Prostate gland (tissue), 2 donors: Measurements from ENCODE around the gene PRKAG2. TPM values are rescaled to one million over a fixed set of nuclear protein-coding genes. Genes with fewer than 3 reads are reported as not detected.

Experiments used
- DNase-seq: peaks from one replicate; pipeline ENCODE4 v3.0.0-alpha.2; 2019; ENCODE audit warnings: low spot score
- H3K27ac ChIP-seq, 2 donors: fragments of 200-600 bp; sonication (generic); 2 replicates each; pipeline ENCODE4 v1.5.1; 2017 to 2019
- H3K27me3 ChIP-seq: fragments of 200-600 bp; sonication (generic); replicated peaks from 2 replicates; pipeline ENCODE4 v1.5.1; 2019; ENCODE audit not compliant: insufficient read depth
- H3K36me3 ChIP-seq, 2 donors: fragments of 200-600 bp; sonication (generic); 1 replicate in 1 of 2; 2 replicates in 1 of 2; pipeline versions ENCODE4 v1.5.1 to v1.8.1; 2017 to 2019
- H3K4me1 ChIP-seq: fragments of 200-600 bp; sonication (generic); replicated peaks from 2 replicates; pipeline ENCODE4 v1.5.1; 2019
- H3K4me3 ChIP-seq, 2 donors: fragments of 200-600 bp; sonication (generic); 2 replicates each; pipeline ENCODE4 v1.5.1; 2017 to 2019
- H3K9me3 ChIP-seq: fragments of 200-600 bp; sonication (generic); 2 replicates; pipeline ENCODE4 v1.5.1; 2017
- CTCF ChIP-seq, 4 experiments: fragments of 200-600 bp in 2 of 4; fragments of 450-650 bp in 2 of 4; sonication (generic) in 2 of 4; IDR thresholded peaks; 1 replicate in 3 of 4; 2 replicates in 1 of 4; pipeline ENCODE4 v1.5.1; 2016 to 2019; ENCODE audit warnings: antibody characterized with exemption in 4 of 4, mild to moderate bottlenecking in 2 of 4, moderate library complexity in 2 of 4
- POLR2A ChIP-seq: fragments of 450-650 bp; IDR thresholded peaks from one replicate; pipeline ENCODE4 v1.6.1; 2016; ENCODE audit warnings: antibody characterized with exemption, mild to moderate bottlenecking
- POLR2AphosphoS5 ChIP-seq: sonication (generic); formaldehyde crosslinking; IDR thresholded peaks from one replicate; pipeline ENCODE4 v1.6.1; 2017; ENCODE audit warnings: antibody characterized with exemption
- WGBS: methylation state at CpG from one replicate; pipeline ENCODE4 v1.1.5; 2018; 5-methylcytosine and 5-hydroxymethylcytosine counted together
- intact Hi-C: fragments of 100-400 bp; cut with DNase I; formaldehyde crosslinking; loops from one replicate; pipeline ENCODE4 v1.14.2; 2022
- total RNA-seq, 2 donors: library from RNA; depleted of rRNA; stranded (reverse); fragments of >200 nt; gene quantifications; one replicate each; pipeline ENCODE4 v1.1.0, GENCODE V29; 2016

The PRKAG2 gene
- total RNA-seq, 2 donors from 2014 or later, result 31.6 to 38.1 TPM

GRCh38 chr7:151616443-151617213, 260.3 kb downstream of the PRKAG2 start:
- no peaks in the 10 kb centered on the region for H3K36me3 ChIP-seq
- H3K27ac ChIP-seq, result no peak overlapping the region
- WGBS, result 78% methylated on average over 19 of the region's 19 CpGs
- no peak for TF ChIP-seq POLR2AphosphoS5
- TF ChIP-seq CTCF (IDR thresholded peaks at IDR 0.05), result no peak
- no peak for TF ChIP-seq POLR2A
- no peaks in the 10 kb centered on the region for H3K9me3 ChIP-seq
- no peaks in the 10 kb centered on the region for H3K27me3 ChIP-seq
- no peak for DNase-seq
- H3K4me1 ChIP-seq, result no peaks in the 10 kb centered on the region
- intact Hi-C loops, result no loop called here
- H3K4me3 ChIP-seq, result no peak overlapping the region

- Histone ChIP-seq H3K9me3 (no peaks in the 10 kb centered on the region), H3K27ac (no peak overlapping the region), H3K4me3 (no peak overlapping the region), H3K36me3 (no peaks in the 10 kb centered on the region), H3K27me3 (no peaks in the 10 kb centered on the region), H3K4me1 (no peaks in the 10 kb centered on the region)
- DNase-seq, result no peak
- TF ChIP-seq POLR2AphosphoS5 (no peak), CTCF (IDR thresholded peaks at IDR 0.05) (no peak), POLR2A (no peak)
- 74% methylated on average over 4 of the region's 4 CpGs for WGBS
- intact Hi-C loops, result no loop called here
Measured at GRCh38 chr7:151615784-151616183, 261.1 kb downstream of the PRKAG2 start.

- H3K4me3 ChIP-seq, result no peak overlapping the region
- H3K4me1 ChIP-seq, result no peaks in the 10 kb centered on the region
- H3K27me3 ChIP-seq, result no peaks in the 10 kb centered on the region
- DNase-seq, result no peak
- WGBS, result 94% methylated on average over 3 of the region's 3 CpGs
- no peak overlapping the region for H3K27ac ChIP-seq
- intact Hi-C loops, result no loop called here
- no peaks in the 10 kb centered on the region for H3K36me3 ChIP-seq
- TF ChIP-seq CTCF (IDR thresholded peaks at IDR 0.05) (no peak), POLR2AphosphoS5 (no peak), POLR2A (no peak)
- no peaks in the 10 kb centered on the region for H3K9me3 ChIP-seq
Measured at GRCh38 chr7:151615058-151615457, 261.9 kb downstream of the PRKAG2 start.

- TF ChIP-seq POLR2AphosphoS5 (no peak), CTCF (IDR thresholded peaks at IDR 0.05) (no peak), POLR2A (no peak)
- no peak overlapping the region for H3K27ac ChIP-seq
- no peak for DNase-seq
- no peaks in the 10 kb centered on the region for H3K27me3 ChIP-seq
- no peaks in the 10 kb centered on the region for H3K4me1 ChIP-seq
- intact Hi-C loops, result no loop called here
- WGBS, result 93% methylated on average over 13 of the region's 13 CpGs
- H3K9me3 ChIP-seq, result no peaks in the 10 kb centered on the region
- H3K36me3 ChIP-seq, result no peaks in the 10 kb centered on the region
- no peak overlapping the region for H3K4me3 ChIP-seq
Measured at GRCh38 chr7:151614019-151614418, 262.9 kb downstream of the PRKAG2 start.

GRCh38 chr7:151611878-151612277, 265.0 kb downstream of the PRKAG2 start:
- Histone ChIP-seq H3K4me1 (no peaks in the 10 kb centered on the region), H3K27me3 (no peaks in the 10 kb centered on the region), H3K4me3 (no peak overlapping the region), H3K36me3 (no peaks in the 10 kb centered on the region), H3K9me3 (no peaks in the 10 kb centered on the region), H3K27ac (no peak overlapping the region)
- TF ChIP-seq CTCF (IDR thresholded peaks at IDR 0.05), result no peak
- 92% methylated on average over 10 of the region's 10 CpGs for WGBS
- intact Hi-C loops, result no loop called here
- DNase-seq, result no peak
